Tibial nerve (tissue), 4 donors: ENCODE measurements around the gene ADH6.

Experiments used
- CTCF ChIP-seq, 5 experiments: fragments of 200-600 bp in 3 of 5; fragments of 450-650 bp in 2 of 5; sonication (generic) in 3 of 5; IDR thresholded peaks; one replicate each; pipeline ENCODE4 v1.5.1; 2016 to 2019; ENCODE audit warnings: antibody characterized with exemption in 5 of 5, mild to moderate bottlenecking in 3 of 5, moderate library complexity in 2 of 5
- EP300 ChIP-seq, 2 donors: sonication (generic); formaldehyde crosslinking; IDR thresholded peaks; one replicate each; pipeline ENCODE4 v1.6.1; 2017; ENCODE audit warnings: antibody characterized with exemption in 2 of 2, mild to moderate bottlenecking in 1 of 2
- POLR2A ChIP-seq, 2 donors: fragments of 450-650 bp; IDR thresholded peaks; one replicate each; pipeline ENCODE4 v1.6.1; 2017; ENCODE audit warnings: antibody characterized with exemption in 2 of 2, mild to moderate bottlenecking in 2 of 2, moderate library complexity in 2 of 2

GRCh38 chr4:99264927-99265326, 45.9 kb upstream of the ADH6 start:
- no peak for TF ChIP-seq CTCF (IDR thresholded peaks at IDR 0.05)
- no peak for TF ChIP-seq POLR2A (IDR thresholded peaks at IDR 0.05)
- TF ChIP-seq EP300 (IDR thresholded peaks at IDR 0.05) = no peak
